ENCODE results near the gene ITGA8.

ITGA8 gene

GRCh38 chr10:15725603-15726002 is 5.9 kb upstream of the ITGA8 start:
- Histone ChIP-seq H3K9me3 (ENCODE audit: low read length) (no peaks in the 10 kb centered on the region), H2AFZ (ENCODE audit: low read depth, low read length) (no peak overlapping the region), H3K4me3 (ENCODE audit: low read length) (no peak overlapping the region), H3K4me1 (ENCODE audit: insufficient read depth, low read length) (no peaks in the 10 kb centered on the region), H3K27me3 (ENCODE audit: insufficient read depth, low read length) (peaks cover 17% of the 10 kb centered on the region), H3K36me3 (ENCODE audit: insufficient read depth, low read length) (no peaks in the 10 kb centered on the region)

GRCh38 chr10:15724683-15725082 is 5.0 kb upstream of the ITGA8 start:
- Histone ChIP-seq H3K36me3 (ENCODE audit: insufficient read depth, low read length) (no peaks in the 10 kb centered on the region), H3K4me1 (ENCODE audit: insufficient read depth, low read length) (no peaks in the 10 kb centered on the region), H3K4me3 (ENCODE audit: low read length) (no peak overlapping the region), H3K9me3 (ENCODE audit: low read length) (no peaks in the 10 kb centered on the region), H2AFZ (ENCODE audit: low read depth, low read length) (no peak overlapping the region), H3K27me3 (ENCODE audit: insufficient read depth, low read length) (peaks cover 24% of the 10 kb centered on the region)

GRCh38 chr10:15723803-15724202 is 4.1 kb upstream of the ITGA8 start:
- Histone ChIP-seq H3K4me3 (ENCODE audit: low read length) (no peak overlapping the region), H3K27me3 (ENCODE audit: insufficient read depth, low read length) (peaks cover 31% of the 10 kb centered on the region), H3K9me3 (ENCODE audit: low read length) (no peaks in the 10 kb centered on the region), H3K4me1 (ENCODE audit: insufficient read depth, low read length) (no peaks in the 10 kb centered on the region), H2AFZ (ENCODE audit: low read depth, low read length) (no peak overlapping the region), H3K36me3 (ENCODE audit: insufficient read depth, low read length) (no peaks in the 10 kb centered on the region)

- H3K36me3 ChIP-seq (ENCODE audit: insufficient read depth, low read length) = no peaks in the 10 kb centered on the region
- no peak overlapping the region for H3K4me3 ChIP-seq (ENCODE audit: low read length)
- peaks cover 39% of the 10 kb centered on the region for H3K27me3 ChIP-seq (ENCODE audit: insufficient read depth, low read length)
- no peak overlapping the region for H2AFZ ChIP-seq (ENCODE audit: low read depth, low read length)
- no peaks in the 10 kb centered on the region for H3K9me3 ChIP-seq (ENCODE audit: low read length)
- no peaks in the 10 kb centered on the region for H3K4me1 ChIP-seq (ENCODE audit: insufficient read depth, low read length)
These were observed 1.0 kb upstream of the ITGA8 start for GRCh38 chr10:15720635-15721287.

- Histone ChIP-seq H3K4me3 (ENCODE audit: low read length) (no peak overlapping the region), H3K9me3 (ENCODE audit: low read length) (no peaks in the 10 kb centered on the region), H2AFZ (ENCODE audit: low read depth, low read length) (no peak overlapping the region), H3K4me1 (ENCODE audit: insufficient read depth, low read length) (no peaks in the 10 kb centered on the region), H3K36me3 (ENCODE audit: insufficient read depth, low read length) (no peaks in the 10 kb centered on the region), H3K27me3 (ENCODE audit: insufficient read depth, low read length) (peaks cover 44% of the 10 kb centered on the region)
These were observed 448 bp downstream of the ITGA8 start for GRCh38 chr10:15719049-15719898.

- Histone ChIP-seq H3K27me3 (ENCODE audit: insufficient read depth, low read length) (peaks cover 44% of the 10 kb centered on the region), H3K9me3 (ENCODE audit: low read length) (no peaks in the 10 kb centered on the region), H3K4me3 (ENCODE audit: low read length) (no peak overlapping the region), H3K4me1 (ENCODE audit: insufficient read depth, low read length) (no peaks in the 10 kb centered on the region), H2AFZ (ENCODE audit: low read depth, low read length) (no peak overlapping the region), H3K36me3 (ENCODE audit: insufficient read depth, low read length) (no peaks in the 10 kb centered on the region)
These were observed 1.1 kb downstream of the ITGA8 start for GRCh38 chr10:15718694-15719048.

GRCh38 chr10:15715619-15716227 is 4.0 kb downstream of the ITGA8 start:
- Histone ChIP-seq H3K4me3 (ENCODE audit: low read length) (no peak overlapping the region), H3K9me3 (ENCODE audit: low read length) (no peaks in the 10 kb centered on the region), H3K27me3 (ENCODE audit: insufficient read depth, low read length) (peaks cover 34% of the 10 kb centered on the region), H3K4me1 (ENCODE audit: insufficient read depth, low read length) (no peaks in the 10 kb centered on the region), H2AFZ (ENCODE audit: low read depth, low read length) (no peak overlapping the region), H3K36me3 (ENCODE audit: insufficient read depth, low read length) (no peaks in the 10 kb centered on the region)

GRCh38 chr10:15714847-15715246 is 4.9 kb downstream of the ITGA8 start:
- Histone ChIP-seq H3K36me3 (ENCODE audit: insufficient read depth, low read length) (no peaks in the 10 kb centered on the region), H3K9me3 (ENCODE audit: low read length) (no peaks in the 10 kb centered on the region), H3K27me3 (ENCODE audit: insufficient read depth, low read length) (peaks cover 28% of the 10 kb centered on the region), H3K4me3 (ENCODE audit: low read length) (no peak overlapping the region), H3K4me1 (ENCODE audit: insufficient read depth, low read length) (no peaks in the 10 kb centered on the region), H2AFZ (ENCODE audit: low read depth, low read length) (no peak overlapping the region)

- H2AFZ ChIP-seq (ENCODE audit: low read depth, low read length) = no peak overlapping the region
- H3K9me3 ChIP-seq (ENCODE audit: low read length) = no peaks in the 10 kb centered on the region
- H3K27me3 ChIP-seq (ENCODE audit: insufficient read depth, low read length) = peaks cover 11% of the 10 kb centered on the region
- no peak overlapping the region for H3K4me3 ChIP-seq (ENCODE audit: low read length)
- no peaks in the 10 kb centered on the region for H3K4me1 ChIP-seq (ENCODE audit: insufficient read depth, low read length)
- H3K36me3 ChIP-seq (ENCODE audit: insufficient read depth, low read length) = no peaks in the 10 kb centered on the region
These were observed 6.8 kb downstream of the ITGA8 start for GRCh38 chr10:15712883-15713282.

GRCh38 chr10:15710455-15710854 is 9.3 kb downstream of the ITGA8 start:
- Histone ChIP-seq H3K4me1 (ENCODE audit: insufficient read depth, low read length) (no peaks in the 10 kb centered on the region), H3K9me3 (ENCODE audit: low read length) (no peaks in the 10 kb centered on the region), H3K27me3 (ENCODE audit: insufficient read depth, low read length) (peaks cover 7% of the 10 kb centered on the region), H2AFZ (ENCODE audit: low read depth, low read length) (no peak overlapping the region), H3K4me3 (ENCODE audit: low read length) (no peak overlapping the region), H3K36me3 (ENCODE audit: insufficient read depth, low read length) (no peaks in the 10 kb centered on the region)

GRCh38 chr10:15705298-15705697 is 14.4 kb downstream of the ITGA8 start:
- H3K36me3 ChIP-seq (ENCODE audit: insufficient read depth, low read length) = no peaks in the 10 kb centered on the region
- no peaks in the 10 kb centered on the region for H3K4me1 ChIP-seq (ENCODE audit: insufficient read depth, low read length)
- H2AFZ ChIP-seq (ENCODE audit: low read depth, low read length) = no peak overlapping the region
- no peak overlapping the region for H3K4me3 ChIP-seq (ENCODE audit: low read length)
- H3K27me3 ChIP-seq (ENCODE audit: insufficient read depth, low read length) = no peaks in the 10 kb centered on the region
- no peaks in the 10 kb centered on the region for H3K9me3 ChIP-seq (ENCODE audit: low read length)

GRCh38 chr10:15704581-15704968 is 15.1 kb downstream of the ITGA8 start:
- Histone ChIP-seq H3K4me3 (ENCODE audit: low read length) (no peak overlapping the region), H3K9me3 (ENCODE audit: low read length) (no peaks in the 10 kb centered on the region), H3K4me1 (ENCODE audit: insufficient read depth, low read length) (no peaks in the 10 kb centered on the region), H2AFZ (ENCODE audit: low read depth, low read length) (no peak overlapping the region), H3K36me3 (ENCODE audit: insufficient read depth, low read length) (no peaks in the 10 kb centered on the region), H3K27me3 (ENCODE audit: insufficient read depth, low read length) (no peaks in the 10 kb centered on the region)

GRCh38 chr10:15703944-15704580 is 15.7 kb downstream of the ITGA8 start:
- H3K4me3 ChIP-seq (ENCODE audit: low read length) = no peak overlapping the region
- H2AFZ ChIP-seq (ENCODE audit: low read depth, low read length) = no peak overlapping the region
- no peaks in the 10 kb centered on the region for H3K9me3 ChIP-seq (ENCODE audit: low read length)

More at GRCh38 chr10:15703944-15704580, 15.7 kb downstream of the ITGA8 start:
- no peaks in the 10 kb centered on the region for H3K4me1 ChIP-seq (ENCODE audit: insufficient read depth, low read length)
- H3K36me3 ChIP-seq (ENCODE audit: insufficient read depth, low read length) = no peaks in the 10 kb centered on the region
- no peaks in the 10 kb centered on the region for H3K27me3 ChIP-seq (ENCODE audit: insufficient read depth, low read length)

All from neuron (in vitro differentiated cells).